Esophagus muscularis mucosa (tissue), 4 donors: ENCODE measurements around the gene TRIP11.

ENCODE experiments used
- EP300 ChIP-seq: sonication (generic); formaldehyde crosslinking; IDR thresholded peaks from one replicate; pipeline ENCODE4 v1.6.1; 2017; ENCODE audit warnings: antibody characterized with exemption
- POLR2A ChIP-seq: fragments of 450-650 bp; IDR thresholded peaks from one replicate; pipeline ENCODE4 v1.6.1; 2017; ENCODE audit warnings: antibody characterized with exemption, moderate library complexity, mild to moderate bottlenecking, low read depth
- POLR2AphosphoS5 ChIP-seq, 2 donors: sonication (generic); formaldehyde crosslinking; IDR thresholded peaks; one replicate each; pipeline ENCODE4 v1.6.1; 2017; ENCODE audit warnings: antibody characterized with exemption in 2 of 2
- TF ChIP-seq, protein P1 (sequence below), 3 experiments: fragments of 200-600 bp in 2 of 3; fragments of 450-650 bp in 1 of 3; sonication (generic) in 2 of 3; IDR thresholded peaks; one replicate each; pipeline ENCODE4 v1.5.1; 2017 to 2019; ENCODE audit warnings: antibody characterized with exemption in 3 of 3, mild to moderate bottlenecking in 2 of 3, moderate library complexity in 1 of 3

GRCh38 chr14:91963465-91963864, 76.4 kb downstream of the TRIP11 start:
- TF ChIP-seq, protein P1, sequence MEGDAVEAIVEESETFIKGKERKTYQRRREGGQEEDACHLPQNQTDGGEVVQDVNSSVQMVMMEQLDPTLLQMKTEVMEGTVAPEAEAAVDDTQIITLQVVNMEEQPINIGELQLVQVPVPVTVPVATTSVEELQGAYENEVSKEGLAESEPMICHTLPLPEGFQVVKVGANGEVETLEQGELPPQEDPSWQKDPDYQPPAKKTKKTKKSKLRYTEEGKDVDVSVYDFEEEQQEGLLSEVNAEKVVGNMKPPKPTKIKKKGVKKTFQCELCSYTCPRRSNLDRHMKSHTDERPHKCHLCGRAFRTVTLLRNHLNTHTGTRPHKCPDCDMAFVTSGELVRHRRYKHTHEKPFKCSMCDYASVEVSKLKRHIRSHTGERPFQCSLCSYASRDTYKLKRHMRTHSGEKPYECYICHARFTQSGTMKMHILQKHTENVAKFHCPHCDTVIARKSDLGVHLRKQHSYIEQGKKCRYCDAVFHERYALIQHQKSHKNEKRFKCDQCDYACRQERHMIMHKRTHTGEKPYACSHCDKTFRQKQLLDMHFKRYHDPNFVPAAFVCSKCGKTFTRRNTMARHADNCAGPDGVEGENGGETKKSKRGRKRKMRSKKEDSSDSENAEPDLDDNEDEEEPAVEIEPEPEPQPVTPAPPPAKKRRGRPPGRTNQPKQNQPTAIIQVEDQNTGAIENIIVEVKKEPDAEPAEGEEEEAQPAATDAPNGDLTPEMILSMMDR (IDR thresholded peaks at IDR 0.05), result no peak
- TF ChIP-seq POLR2AphosphoS5 (IDR thresholded peaks at IDR 0.05), result peak; percentile 24 to 53
- TF ChIP-seq POLR2A, result no peak
- TF ChIP-seq EP300, result no peak
